SK-N-SH (cell line): ENCODE measurements around the gene HS3ST5. TPM values are rescaled to one million over a fixed set of nuclear protein-coding genes. Genes with fewer than 3 reads are reported as not detected.

Source experiments
- CTCF ChIA-PET: fragments of 300-600, 350-600 bp; formaldehyde crosslinking; extraction: SDS; loops from one replicate; lab custom pipeline; 2021; lab: Yijun Ruan, JAX
- POLR2A ChIA-PET: fragments of 350-600 bp; sonication (Branson Sonifier 250); formaldehyde crosslinking; extraction: SDS; loops from one replicate; lab custom pipeline; 2020; ENCODE audit warnings: antibody characterized with exemption, inconsistent platforms; lab: Yijun Ruan, JAX
- DNase-seq: peaks from one replicate; pipeline ENCODE4 v3.0.0; 2012
- H2AFZ ChIP-seq: fragments of 200-600 bp; sonication (generic); 2 replicates; pipeline ENCODE4 v1.8.1; 2016; ENCODE audit warnings: antibody characterized with exemption, mild to moderate bottlenecking, low read depth
- H3F3A ChIP-seq: fragments of 200-600 bp; sonication (generic); replicated peaks from 2 replicates; pipeline ENCODE3; 2016; ENCODE audit warnings: antibody characterized with exemption, mild to moderate bottlenecking; ENCODE audit not compliant: insufficient read depth
- H3K27ac ChIP-seq, 2 experiments: fragments of 200-500 bp in 1 of 2; fragments of 200-600 bp in 1 of 2; sonication (Bioruptor generic) in 1 of 2; sonication (generic), shearing (Covaris generic) in 1 of 2; 2 replicates each; pipeline versions ENCODE4 v1.5.1 to v1.6.1; 2014 to 2016; ENCODE audit warnings: low read depth in 2 of 2, inconsistent platforms in 1 of 2, low read length in 1 of 2, mild to moderate bottlenecking in 1 of 2, mixed read lengths in 1 of 2
- H3K27me3 ChIP-seq: fragments of 200-600 bp; sonication (generic), shearing (Covaris generic); 2 replicates; pipeline ENCODE4 v1.6.1; 2016; ENCODE audit warnings: mixed run types; ENCODE audit not compliant: insufficient read depth
- H3K36me3 ChIP-seq, 2 experiments: fragments of 200-500 bp in 1 of 2; fragments of 200-600 bp in 1 of 2; sonication (Bioruptor generic) in 1 of 2; sonication (generic) in 1 of 2; replicated peaks in 1 of 2; 2 replicates each; pipeline versions ENCODE3 to v1.5.1; 2014 to 2016; ENCODE audit warnings: low read length in 1 of 2, mild to moderate bottlenecking in 1 of 2; ENCODE audit not compliant: insufficient read depth in 2 of 2, control insufficient read depth in 1 of 2
- H3K4me1 ChIP-seq, 2 experiments: fragments of 200-500 bp in 1 of 2; fragments of 200-600 bp in 1 of 2; sonication (Bioruptor generic) in 1 of 2; sonication (generic), shearing (Covaris generic) in 1 of 2; 2 replicates each; pipeline versions ENCODE4 v1.5.1 to v1.6.1; 2014 to 2016; ENCODE audit warnings: low read depth in 1 of 2, low read length in 1 of 2, mixed run types in 1 of 2; ENCODE audit not compliant: insufficient read depth in 2 of 2, control insufficient read depth in 1 of 2
- H3K4me2 ChIP-seq: fragments of 200-600 bp; sonication (generic), shearing (Covaris generic); 2 replicates; pipeline ENCODE4 v1.6.1; 2017; ENCODE audit warnings: mixed run types
- H3K4me3 ChIP-seq, 2 experiments: fragments of 200-500 bp in 1 of 2; fragments of 200-600 bp in 1 of 2; sonication (Bioruptor generic) in 1 of 2; sonication (generic), shearing (Covaris generic) in 1 of 2; 2 replicates each; pipeline versions ENCODE4 v1.5.1 to v1.8.1; 2014 to 2016; ENCODE audit warnings: low read depth in 2 of 2, inconsistent platforms in 1 of 2, low read length in 1 of 2, mild to moderate bottlenecking in 1 of 2, mixed read lengths in 1 of 2, moderate library complexity in 1 of 2
- H3K79me2 ChIP-seq: fragments of 200-600 bp; sonication (generic); 2 replicates; pipeline ENCODE4 v1.8.1; 2017; ENCODE audit warnings: mild to moderate bottlenecking; ENCODE audit not compliant: insufficient read depth
- H3K9ac ChIP-seq: fragments of 200-600 bp; sonication (generic); 2 replicates; pipeline ENCODE4 v1.6.1; 2017; ENCODE audit warnings: mixed run types
- H3K9me2 ChIP-seq: fragments of 200-600 bp; sonication (generic); 2 replicates; pipeline ENCODE4 v1.6.1; 2017; ENCODE audit warnings: mixed run types
- H3K9me3 ChIP-seq: fragments of 200-600 bp; sonication (generic); 2 replicates; pipeline ENCODE4 v1.6.1; 2017; ENCODE audit warnings: mixed run types, mild to moderate bottlenecking, moderate library complexity
- H4K20me1 ChIP-seq: fragments of 200-600 bp; sonication (generic); 2 replicates; pipeline ENCODE4 v1.6.1; 2017; ENCODE audit warnings: mild to moderate bottlenecking, mixed run types; ENCODE audit not compliant: insufficient read depth
- ELF1 ChIP-seq: IDR thresholded peaks from 2 replicates; pipeline ENCODE4 v1.4.0; 2012
- EP300 ChIP-seq, 2 experiments: IDR thresholded peaks; 2 replicates each; pipeline versions ENCODE4 v1.4.0 to v1.6.1; 2012; ENCODE audit warnings: borderline replicate concordance in 1 of 2, low read depth in 1 of 2, low read length in 1 of 2
- FOSL2 ChIP-seq: IDR thresholded peaks from 2 replicates; pipeline ENCODE4 v1.4.0; 2012; ENCODE audit warnings: low read depth, mild to moderate bottlenecking, moderate library complexity, borderline replicate concordance
- FOXJ3 ChIP-seq: sonication (generic); formaldehyde crosslinking; IDR thresholded peaks from 2 replicates; pipeline ENCODE4 v1.5.1; 2020; ENCODE audit warnings: mild to moderate bottlenecking, missing genetic modification reagents
- FOXM1 ChIP-seq: IDR thresholded peaks from 2 replicates; pipeline ENCODE4 v1.4.0; 2012; ENCODE audit warnings: low read depth, mild to moderate bottlenecking
- GABPA ChIP-seq: IDR thresholded peaks from 2 replicates; pipeline ENCODE4 v1.4.0; 2012; ENCODE audit warnings: low read depth, mild to moderate bottlenecking
- MXI1 ChIP-seq: IDR thresholded peaks from 2 replicates; pipeline ENCODE4 v1.6.1; 2012; ENCODE audit warnings: mild to moderate bottlenecking, low read depth, low read length, improper control_type of control experiment
- PBX3 ChIP-seq: IDR thresholded peaks from 2 replicates; pipeline ENCODE4; 2012
- SIN3A ChIP-seq: IDR thresholded peaks from 2 replicates; pipeline ENCODE4 v1.6.1; 2012; ENCODE audit warnings: low read depth, mild to moderate bottlenecking, low read length, moderate library complexity, borderline replicate concordance
- SMC3 ChIP-seq: IDR thresholded peaks from 2 replicates; pipeline ENCODE4 v1.6.1; 2012; ENCODE audit warnings: low read depth, low read length, improper control_type of control experiment
- TCF12 ChIP-seq: IDR thresholded peaks from 2 replicates; pipeline ENCODE4 v1.4.0; 2012
- ZBTB33 ChIP-seq: IDR thresholded peaks from 2 replicates; pipeline ENCODE4 v1.4.0; 2012; ENCODE audit warnings: low read depth, borderline replicate concordance
- WGBS: methylation state at CpG from one replicate; pipeline ENCODE4 v1.1.6; 2017; ENCODE audit warnings: low lambda C conversion rate; 5-methylcytosine and 5-hydroxymethylcytosine counted together
- polyA plus RNA-seq, 3 experiments: library from polyadenylated mRNA; depleted of rRNA; stranded (reverse); fragments of >200 nt; gene quantifications; 2 replicates each; pipeline ENCODE4 v1.2.3, GENCODE V29; 2012
- TF ChIP-seq, protein P1 (sequence below): fragments of 150-350 bp; IDR thresholded peaks from 2 replicates; pipeline ENCODE4 v1.6.1; 2016; ENCODE audit warnings: mild to moderate bottlenecking, low read depth, low read length

Gene HS3ST5
- polyA plus RNA-seq, 1 of the 3 experiments (the other 2 are of a cell fraction) = 0.02 TPM

DNA sequence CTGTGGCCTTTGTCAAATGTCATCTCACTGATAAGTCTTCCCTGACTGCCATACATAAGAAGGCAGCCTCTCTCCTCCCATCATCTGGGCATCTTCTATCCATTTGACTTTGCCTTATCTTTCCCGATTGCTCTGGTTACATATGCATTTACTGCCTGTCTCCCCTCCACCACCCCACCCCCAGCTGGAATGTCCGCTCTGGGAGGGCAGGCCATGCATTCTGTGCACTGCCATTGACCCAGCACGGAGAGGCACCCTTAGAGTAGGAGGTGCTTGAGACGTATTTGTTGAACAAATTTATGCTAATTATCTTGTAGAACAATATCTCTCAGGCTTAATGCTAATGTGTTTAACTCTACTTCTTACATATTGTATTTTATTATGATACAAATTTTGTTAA, 188.0 kb downstream of the HS3ST5 start:
- no peak for DNase-seq
- Histone ChIP-seq H3F3A (no peaks in the 10 kb centered on the region), H3K9me3 (no peaks in the 10 kb centered on the region), H3K27ac (no peak overlapping the region), H3K4me1 (peaks cover 0 to 5% of the 10 kb centered on the region in 2 experiments; a peak in 1 of 4 replicates), H3K36me3 (no peaks in the 10 kb centered on the region), H3K4me3 (no peak overlapping the region), H4K20me1 (no peaks in the 10 kb centered on the region), H3K9ac (no peak overlapping the region), H3K27me3 (no peaks in the 10 kb centered on the region), H3K4me2 (no peak overlapping the region), H3K79me2 (no peaks in the 10 kb centered on the region), H3K9me2 (no peaks in the 10 kb centered on the region), H2AFZ (no peak overlapping the region)
- ChIA-PET CTCF (no interaction called here), POLR2A (no interaction called here)
- 43% methylated on average over 4 of the region's 4 CpGs for WGBS
- TF ChIP-seq MXI1 (no peak), ELF1 (no peak), GABPA (no peak), SMC3 (no peak), SIN3A (no peak)
- TF ChIP-seq, protein P1, sequence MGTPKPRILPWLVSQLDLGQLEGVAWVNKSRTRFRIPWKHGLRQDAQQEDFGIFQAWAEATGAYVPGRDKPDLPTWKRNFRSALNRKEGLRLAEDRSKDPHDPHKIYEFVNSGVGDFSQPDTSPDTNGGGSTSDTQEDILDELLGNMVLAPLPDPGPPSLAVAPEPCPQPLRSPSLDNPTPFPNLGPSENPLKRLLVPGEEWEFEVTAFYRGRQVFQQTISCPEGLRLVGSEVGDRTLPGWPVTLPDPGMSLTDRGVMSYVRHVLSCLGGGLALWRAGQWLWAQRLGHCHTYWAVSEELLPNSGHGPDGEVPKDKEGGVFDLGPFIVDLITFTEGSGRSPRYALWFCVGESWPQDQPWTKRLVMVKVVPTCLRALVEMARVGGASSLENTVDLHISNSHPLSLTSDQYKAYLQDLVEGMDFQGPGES = no peak

DNA sequence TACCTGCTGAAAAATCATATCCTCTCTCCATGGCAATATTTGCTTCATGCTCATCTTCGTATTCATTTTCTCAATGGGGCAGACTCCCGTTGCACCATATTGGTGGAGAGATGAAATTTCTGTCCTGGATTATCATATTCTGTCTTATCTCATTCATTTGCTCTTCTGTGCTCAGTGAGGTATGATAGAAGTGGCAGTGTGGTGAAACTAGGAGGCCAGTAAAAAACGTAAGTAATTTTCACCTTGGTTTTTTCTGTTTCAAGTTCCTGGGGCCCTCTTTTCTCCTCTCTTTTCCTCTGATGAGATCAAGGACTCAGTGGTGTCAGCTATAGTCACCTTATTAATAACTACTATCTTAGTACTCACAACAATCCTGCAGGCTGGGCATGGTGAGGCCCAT, 189.4 kb downstream of the HS3ST5 start:
- ChIA-PET POLR2A (no interaction called here), CTCF (no interaction called here)
- no peaks in the 10 kb centered on the region for H3K27me3 ChIP-seq
- H3K9ac ChIP-seq = no peak overlapping the region
- H3K4me2 ChIP-seq = no peak overlapping the region
- no peaks in the 10 kb centered on the region for H3K9me3 ChIP-seq
- no peak for DNase-seq
- no peaks in the 10 kb centered on the region for H3F3A ChIP-seq
- no peaks in the 10 kb centered on the region for H3K79me2 ChIP-seq
- no peak overlapping the region for H3K4me3 ChIP-seq
- 36% methylated on average over 3 of the region's 3 CpGs for WGBS
- H3K27ac ChIP-seq = no peak overlapping the region
- no peaks in the 10 kb centered on the region for H3K9me2 ChIP-seq
- H3K4me1 ChIP-seq = peaks cover 0 to 5% of the 10 kb centered on the region in 2 experiments; a peak in 1 of 4 replicates
- H4K20me1 ChIP-seq = no peaks in the 10 kb centered on the region
- H2AFZ ChIP-seq = no peak overlapping the region
- H3K36me3 ChIP-seq = no peaks in the 10 kb centered on the region
- TF ChIP-seq FOXM1 (no peak), GABPA (no peak), TCF12 (no peak), FOXJ3 (no peak), EP300 (IDR thresholded peaks at IDR 0.05; ENCODE audit: borderline replicate concordance in 1 of 2, low read depth in 1 of 2, low read length in 1 of 2) (no peak), PBX3 (no peak), ELF1 (no peak), FOSL2 (no peak), ZBTB33 (no peak)
- TF ChIP-seq, protein P1 = no peak
